GM10266 (cell line): Measurements from ENCODE around the gene PGAM2.
A peak's percentile ranks its signal among the peaks of the same experiment; 100 is the strongest.

ENCODE experiments used
- DNase-seq: peaks from one replicate; pipeline ENCODE4 v3.0.0; 2012; ENCODE audit errors: extremely low spot score
- TF ChIP-seq, protein P1 (sequence below): IDR thresholded peaks from 2 replicates; pipeline ENCODE4 v1.5.1; 2012; ENCODE audit warnings: mild to moderate bottlenecking, low read depth; ENCODE audit not compliant: control insufficient read depth, insufficient read depth; ENCODE audit errors: missing control alignments

Gene PGAM2

DNA sequence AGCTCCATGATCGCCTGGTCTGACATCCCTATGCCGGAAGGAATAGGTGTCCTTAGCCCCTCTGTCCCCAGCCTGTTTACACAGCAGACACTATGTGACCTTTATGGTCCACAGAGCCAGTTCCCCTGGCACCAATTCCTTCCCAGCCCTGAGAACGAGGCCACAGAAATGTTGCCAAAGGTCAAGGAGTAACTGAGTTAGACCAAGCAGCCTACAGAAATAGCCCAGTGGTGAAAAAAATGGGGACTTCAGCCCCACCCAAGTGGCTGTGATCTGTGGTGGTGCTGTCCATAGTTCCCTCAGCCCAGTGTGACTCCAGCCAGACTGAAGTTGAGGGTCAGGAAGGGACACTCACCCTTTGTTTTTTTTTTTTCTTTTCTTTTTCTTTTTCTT is 2.5 kb downstream of the PGAM2 start:
- TF ChIP-seq, protein P1, sequence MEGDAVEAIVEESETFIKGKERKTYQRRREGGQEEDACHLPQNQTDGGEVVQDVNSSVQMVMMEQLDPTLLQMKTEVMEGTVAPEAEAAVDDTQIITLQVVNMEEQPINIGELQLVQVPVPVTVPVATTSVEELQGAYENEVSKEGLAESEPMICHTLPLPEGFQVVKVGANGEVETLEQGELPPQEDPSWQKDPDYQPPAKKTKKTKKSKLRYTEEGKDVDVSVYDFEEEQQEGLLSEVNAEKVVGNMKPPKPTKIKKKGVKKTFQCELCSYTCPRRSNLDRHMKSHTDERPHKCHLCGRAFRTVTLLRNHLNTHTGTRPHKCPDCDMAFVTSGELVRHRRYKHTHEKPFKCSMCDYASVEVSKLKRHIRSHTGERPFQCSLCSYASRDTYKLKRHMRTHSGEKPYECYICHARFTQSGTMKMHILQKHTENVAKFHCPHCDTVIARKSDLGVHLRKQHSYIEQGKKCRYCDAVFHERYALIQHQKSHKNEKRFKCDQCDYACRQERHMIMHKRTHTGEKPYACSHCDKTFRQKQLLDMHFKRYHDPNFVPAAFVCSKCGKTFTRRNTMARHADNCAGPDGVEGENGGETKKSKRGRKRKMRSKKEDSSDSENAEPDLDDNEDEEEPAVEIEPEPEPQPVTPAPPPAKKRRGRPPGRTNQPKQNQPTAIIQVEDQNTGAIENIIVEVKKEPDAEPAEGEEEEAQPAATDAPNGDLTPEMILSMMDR = no peak
- no peak for DNase-seq

DNA sequence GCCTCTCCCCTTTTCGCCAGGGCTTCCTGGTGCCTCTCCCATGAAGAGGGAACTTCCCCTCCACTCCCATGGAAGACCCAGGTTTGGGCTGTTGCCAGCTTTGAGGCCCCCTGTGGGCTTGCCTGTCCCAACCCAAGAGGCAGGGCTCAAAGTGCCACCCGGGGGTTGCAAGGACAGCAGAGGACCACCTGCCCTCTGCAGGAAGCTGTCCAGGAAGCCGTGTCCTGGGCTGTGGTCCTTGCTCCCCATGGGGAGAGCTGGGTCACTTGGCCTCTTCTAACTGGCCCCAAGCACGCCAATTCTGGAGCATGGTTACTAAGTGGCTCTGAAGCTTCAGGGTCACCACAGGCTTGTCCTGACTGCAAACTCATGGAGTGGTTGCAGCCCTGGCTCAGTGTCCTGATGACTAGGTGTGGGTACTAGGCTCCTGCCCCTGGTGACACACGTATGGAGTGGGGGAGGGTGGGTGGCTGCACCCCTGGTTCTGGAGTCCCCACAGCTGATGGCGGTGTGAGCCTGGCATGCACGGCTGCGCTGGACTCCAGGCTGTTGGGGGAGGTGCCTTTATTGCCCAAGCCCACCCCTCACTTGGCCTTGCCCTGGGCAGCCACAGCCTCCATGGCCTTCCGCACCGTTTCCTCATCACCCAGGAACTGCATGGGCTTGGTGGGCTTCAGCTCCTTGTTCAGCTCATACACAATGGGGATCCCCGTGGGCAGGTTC is 3.0 kb downstream of the PGAM2 start:
- TF ChIP-seq, protein P1 = no peak
- no peak for DNase-seq

DNA sequence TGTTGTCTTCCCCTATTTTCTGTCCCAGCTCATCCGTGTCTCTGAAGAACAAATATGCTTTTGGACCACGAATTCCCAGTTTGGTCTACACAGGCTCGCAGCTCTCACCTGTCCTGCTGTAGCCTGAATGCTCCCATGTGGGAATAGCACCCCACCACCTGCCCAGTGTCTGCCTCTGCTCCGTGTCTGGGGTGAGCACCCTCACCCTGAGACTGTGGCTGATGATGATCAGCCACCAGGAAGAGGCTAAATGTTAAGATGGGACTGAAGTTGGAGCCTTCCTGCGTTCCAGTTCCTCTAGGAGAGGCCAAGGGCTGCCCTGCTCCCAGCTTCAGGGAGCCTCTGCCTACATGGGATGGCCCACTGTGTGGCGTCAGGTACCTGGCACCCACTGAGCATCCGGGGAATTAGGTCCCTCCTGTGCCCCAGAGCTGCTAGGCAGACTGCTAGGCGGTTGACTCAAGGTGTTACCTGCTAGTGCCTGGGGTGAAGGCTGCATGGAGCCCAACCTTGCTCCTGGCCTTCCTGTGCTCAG is 3.7 kb downstream of the PGAM2 start:
- TF ChIP-seq, protein P1 = no peak
- DNase-seq = no peak

DNA sequence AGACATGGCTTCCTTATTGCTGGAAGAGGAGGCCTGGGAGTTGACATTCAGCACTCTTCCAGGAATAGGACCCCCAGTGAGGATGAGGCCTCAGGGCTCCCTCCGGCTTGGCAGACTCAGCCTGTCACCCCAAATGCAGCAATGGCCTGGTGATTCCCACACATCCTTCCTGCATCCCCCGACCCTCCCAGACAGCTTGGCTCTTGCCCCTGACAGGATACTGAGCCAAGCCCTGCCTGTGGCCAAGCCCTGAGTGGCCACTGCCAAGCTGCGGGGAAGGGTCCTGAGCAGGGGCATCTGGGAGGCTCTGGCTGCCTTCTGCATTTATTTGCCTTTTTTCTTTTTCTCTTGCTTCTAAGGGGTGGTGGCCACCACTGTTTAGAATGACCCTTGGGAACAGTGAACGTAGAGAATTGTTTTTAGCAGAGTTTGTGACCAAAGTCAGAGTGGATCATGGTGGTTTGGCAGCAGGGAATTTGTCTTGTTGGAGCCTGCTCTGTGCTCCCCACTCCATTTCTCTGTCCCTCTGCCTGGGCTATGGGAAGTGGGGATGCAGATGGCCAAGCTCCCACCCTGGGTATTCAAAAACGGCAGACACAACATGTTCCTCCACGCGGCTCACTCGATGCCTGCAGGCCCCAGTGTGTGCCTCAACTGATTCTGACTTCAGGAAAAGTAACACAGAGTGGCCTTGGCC is 4.3 kb downstream of the PGAM2 start:
- no peak for DNase-seq
- TF ChIP-seq, protein P1 = no peak

DNA sequence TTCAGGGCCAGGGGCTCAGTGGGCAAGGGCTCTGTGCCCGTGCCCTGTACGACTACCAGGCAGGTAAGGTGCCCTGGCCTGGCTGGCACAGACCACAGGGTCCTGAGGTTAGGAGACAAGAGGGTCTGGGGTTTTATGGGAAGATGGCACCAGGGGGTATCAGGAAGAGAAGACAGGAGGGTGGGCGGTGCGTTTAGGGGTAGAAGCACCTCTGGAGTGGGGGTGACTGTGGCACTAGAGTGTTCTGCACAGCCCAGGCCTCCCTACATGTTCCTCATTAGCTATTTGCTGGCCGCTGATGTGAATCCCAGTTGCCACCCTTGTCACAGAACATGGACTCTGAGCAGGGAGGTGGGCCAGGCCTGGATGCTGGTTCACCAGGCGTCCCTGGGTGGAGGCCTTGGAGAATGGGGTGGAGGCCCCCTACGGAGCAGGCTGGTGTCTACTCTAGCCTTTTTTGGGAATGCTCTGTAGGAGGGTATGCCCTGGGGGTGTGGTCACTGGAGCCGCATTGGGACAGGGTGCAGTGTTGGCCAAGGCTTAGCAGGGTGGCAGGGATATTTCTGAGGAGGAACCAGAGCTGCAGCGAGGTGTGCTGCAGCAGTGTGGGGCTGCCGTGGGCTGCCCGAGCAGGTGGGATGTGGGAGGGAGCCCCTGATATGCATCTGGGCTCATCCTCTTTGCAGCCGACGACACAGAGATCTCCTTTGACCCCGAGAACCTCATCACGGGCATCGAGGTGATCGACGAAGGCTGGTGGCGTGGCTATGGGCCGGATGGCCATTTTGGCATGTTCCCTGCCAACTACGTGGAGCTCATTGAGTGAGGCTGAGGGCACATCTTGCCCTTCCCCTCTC is 5.0 kb downstream of the PGAM2 start:
- TF ChIP-seq, protein P1 = no peak

DNA sequence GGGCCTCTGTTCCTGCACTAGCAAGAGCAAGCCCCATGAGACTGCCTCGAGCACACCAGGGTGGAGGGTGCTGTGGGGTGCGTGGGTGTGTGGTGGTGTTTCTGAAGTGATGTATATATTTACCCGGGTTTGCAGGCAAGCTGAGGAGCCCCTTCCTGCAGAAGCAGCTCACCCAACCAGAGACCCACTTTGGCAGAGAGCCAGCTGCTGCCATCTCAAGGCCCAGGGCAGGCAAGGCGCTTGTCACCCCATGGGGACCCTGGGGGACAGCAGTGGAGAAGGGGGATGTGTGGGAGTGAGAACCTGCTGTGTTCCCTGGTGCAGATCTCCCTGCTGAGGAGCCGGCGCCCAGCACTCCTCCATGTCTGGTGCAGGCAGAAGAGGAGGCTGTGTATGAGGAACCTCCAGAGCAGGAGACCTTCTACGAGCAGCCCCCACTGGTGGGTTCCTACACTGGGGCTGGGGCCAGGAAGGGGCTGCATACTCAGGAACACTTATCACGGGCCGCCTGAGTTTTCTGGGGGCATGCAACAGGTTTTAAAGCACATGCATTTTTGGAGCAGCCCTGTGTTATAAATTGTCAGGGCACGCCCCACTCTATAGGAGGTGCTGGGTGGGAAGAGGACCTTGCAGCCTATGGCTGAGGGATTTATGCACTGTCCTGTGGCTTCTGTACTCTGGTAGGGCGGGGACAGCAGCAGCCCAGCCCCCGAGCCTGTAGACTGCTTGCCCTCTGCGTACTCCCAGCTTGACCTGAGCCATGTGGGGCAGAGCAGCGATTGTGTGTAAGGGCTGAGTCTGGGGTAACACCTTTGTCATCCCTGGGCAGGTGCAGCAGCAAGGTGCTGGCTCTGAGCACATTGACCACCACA is 5.9 kb downstream of the PGAM2 start:
- DNase-seq = peak; percentile 74
- TF ChIP-seq, protein P1 = no peak

More for the DNA sequence above, 5.0 kb downstream of the PGAM2 start:
- no peak for DNase-seq
